Astrocyte of the spinal cord (primary cell): ENCODE data around the gene COX14.
A peak's percentile ranks its signal among the peaks of the same experiment; 100 is the strongest.

ENCODE experiments used
- DNase-seq: peaks from one replicate; pipeline ENCODE4 v3.0.0; 2011; ENCODE audit warnings: low read depth, low spot score
- H3K4me3 ChIP-seq: 2 replicates; pipeline ENCODE4 v1.5.1; 2011; ENCODE audit warnings: low read depth, mild to moderate bottlenecking, low read length, moderate library complexity
- CTCF ChIP-seq: IDR thresholded peaks from 2 replicates; pipeline ENCODE4 v1.5.1; 2012; ENCODE audit warnings: low read depth, mild to moderate bottlenecking, low read length, inconsistent platforms
- in situ Hi-C: cut with HindIII; loops from 2 replicates; pipeline ENCODE4 v1.10.0; 2017; ENCODE audit warnings: low sequenced_read_pairs

The COX14 gene

DNA sequence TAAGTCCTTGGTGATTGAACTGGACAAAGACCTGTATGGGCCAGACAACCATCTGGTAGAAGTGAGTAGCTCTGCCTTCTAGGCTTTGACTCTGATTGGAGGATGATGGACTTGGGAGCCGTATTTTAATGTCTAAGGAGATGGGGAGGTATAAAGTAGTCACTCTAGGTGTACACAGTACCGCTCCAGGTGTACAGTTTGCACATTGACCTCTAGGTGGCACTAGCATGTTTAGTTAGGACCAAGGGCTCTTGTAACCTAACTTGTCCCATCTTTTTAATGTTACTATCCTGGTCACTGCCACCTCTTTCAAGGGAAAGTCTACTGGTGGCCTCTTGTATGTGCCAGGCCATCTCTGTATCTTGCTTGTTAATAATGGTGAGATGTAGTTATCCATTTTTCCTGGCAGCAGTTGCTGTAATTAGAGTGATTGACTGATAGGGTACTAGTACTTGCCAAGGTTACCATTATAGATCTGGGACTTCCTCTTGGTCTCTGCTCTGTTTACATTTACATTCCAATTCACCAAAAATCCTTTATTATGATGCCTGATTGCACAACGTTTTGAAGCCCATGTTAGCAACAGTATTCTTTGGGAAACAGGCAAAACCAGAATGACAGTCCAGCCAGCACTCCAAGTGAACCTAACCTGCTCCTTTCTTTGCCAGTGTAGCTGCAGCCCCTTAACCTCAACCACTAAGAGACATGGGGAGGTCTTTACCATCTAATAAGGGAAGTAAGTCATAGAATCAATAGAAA, 23.3 kb upstream of the COX14 start:
- DNase-seq: peak; percentile 53
- in situ Hi-C loops: no loop called here
- peak; percentile 84 for TF ChIP-seq CTCF

GRCh38 chr12:50089730-50090129, 22.3 kb upstream of the COX14 start:
- TF ChIP-seq CTCF: no peak
- no peak for DNase-seq
- in situ Hi-C loops: no loop called here
- H3K4me3 ChIP-seq: no peak overlapping the region

More for the DNA sequence above, 23.3 kb upstream of the COX14 start:
- H3K4me3 ChIP-seq: no peak overlapping the region

GRCh38 chr12:50090391-50090790, 21.6 kb upstream of the COX14 start:
- no peak overlapping the region for H3K4me3 ChIP-seq
- in situ Hi-C loops: no loop called here
- TF ChIP-seq CTCF: no peak
- DNase-seq: no peak

GRCh38 chr12:50097952-50098351, 14.1 kb upstream of the COX14 start:
- no peak for TF ChIP-seq CTCF
- H3K4me3 ChIP-seq: no peak overlapping the region
- DNase-seq: no peak
- in situ Hi-C loops: no loop called here

- DNase-seq: peak; percentile 23
- in situ Hi-C loops: no loop called here
- H3K4me3 ChIP-seq: no peak overlapping the region
- no peak for TF ChIP-seq CTCF
Measured at GRCh38 chr12:50099302-50100008, 12.6 kb upstream of the COX14 start.

DNA sequence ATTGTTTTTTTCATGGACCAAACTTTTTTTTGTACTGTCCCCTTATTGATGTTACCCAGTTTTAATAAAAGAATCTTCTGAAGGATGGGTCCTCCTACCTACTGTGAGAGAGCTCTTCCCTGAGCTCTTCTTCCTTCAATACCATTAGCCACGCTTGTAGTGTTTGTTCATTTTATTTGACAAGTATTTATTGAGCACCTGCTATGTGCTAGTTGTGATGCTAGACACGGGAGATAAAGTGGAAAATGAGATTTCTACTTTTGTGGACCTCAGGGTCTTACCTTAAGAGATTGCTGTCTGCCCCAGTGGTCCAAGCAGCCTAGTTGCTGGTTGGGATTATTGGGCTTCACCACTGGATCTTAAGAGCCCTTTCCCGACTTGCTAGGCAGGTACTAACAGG, 11.5 kb upstream of the COX14 start:
- in situ Hi-C loops: no loop called here
- TF ChIP-seq CTCF: no peak

More for the DNA sequence above, 11.5 kb upstream of the COX14 start:
- H3K4me3 ChIP-seq: no peak overlapping the region
- DNase-seq: no peak
